ENCODE data around the gene GIGYF2. TPM values are rescaled to one million over a fixed set of nuclear protein-coding genes. Genes with fewer than 3 reads are reported as not detected.

Gene GIGYF2
- polyA plus RNA-seq, 1 of the 3 experiments (the other 2 are of a cell fraction), result 12.8 TPM

DNA sequence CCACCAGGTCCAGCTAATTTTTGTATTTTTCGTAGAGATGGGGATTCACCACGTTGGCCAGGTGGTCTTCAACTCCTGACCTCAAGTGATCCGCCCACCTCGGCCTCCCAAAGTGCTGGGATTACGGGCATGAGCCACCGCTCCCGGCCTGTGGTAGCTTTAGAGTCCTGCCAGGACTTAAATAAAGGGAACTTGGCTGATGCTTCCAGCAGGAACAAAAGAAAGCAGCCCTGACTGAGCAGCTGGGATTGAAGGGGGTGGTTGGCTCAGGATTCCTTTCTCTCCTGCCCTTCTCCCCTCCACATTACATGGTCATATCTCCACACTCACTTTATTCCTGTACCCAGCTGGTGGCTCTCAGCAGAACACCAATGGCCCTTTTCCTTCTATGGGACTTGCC, 43.7 kb upstream of the GIGYF2 start:
- H3F3A ChIP-seq (replicated peaks; ENCODE audit: insufficient read depth), result no peaks in the 10 kb centered on the region
- H3K4me3 ChIP-seq (ENCODE audit: low read depth in 2 of 2, low read length in 1 of 2), result no peak overlapping the region
- H4K20me1 ChIP-seq (ENCODE audit: insufficient read depth), result no peaks in the 10 kb centered on the region
- CTCF ChIA-PET, result interaction anchor here (1.0 kb wide), 1 partner anchor 20 kb away, joined by 3 read pairs; the partner anchor contains the start of gene EFHD1
- no peaks in the 10 kb centered on the region for H3K27me3 ChIP-seq (ENCODE audit: insufficient read depth)
- no peak overlapping the region for H3K27ac ChIP-seq (ENCODE audit: low read depth in 2 of 2, low read length in 1 of 2)
- WGBS (ENCODE audit: low lambda C conversion rate), result 83% methylated on average over 5 of the region's 7 CpGs
- no peaks in the 10 kb centered on the region for H3K9me2 ChIP-seq
- no peak for DNase-seq
- no peaks in the 10 kb centered on the region for H3K36me3 ChIP-seq (replicated peaks in 1 of 2; ENCODE audit: control insufficient read depth in 1 of 2, insufficient read depth in 2 of 2, low read length in 1 of 2)
- H3K79me2 ChIP-seq (ENCODE audit: insufficient read depth), result no peaks in the 10 kb centered on the region
- no peak overlapping the region for H3K9ac ChIP-seq
- H3K4me1 ChIP-seq (ENCODE audit: control insufficient read depth in 1 of 2, insufficient read depth in 2 of 2, low read depth in 1 of 2, low read length in 1 of 2), result no peaks in the 10 kb centered on the region
- POLR2A ChIA-PET, result no interaction called here
- H2AFZ ChIP-seq (ENCODE audit: low read depth), result no peak overlapping the region
- TF ChIP-seq RCOR1 (IDR thresholded peaks at IDR 0.05; ENCODE audit: low read length), result no peak
- TF ChIP-seq GATA2 (CRISPR knock-in tag; IDR thresholded peaks at IDR 0.05), result no peak
- no peak for TF ChIP-seq EZH2phosphoT487 (IDR thresholded peaks at IDR 0.05; ENCODE audit: borderline replicate concordance, low read depth)
- no peak for TF ChIP-seq RAD21 (IDR thresholded peaks at IDR 0.05; ENCODE audit: low read length)
- TF ChIP-seq, protein P1, sequence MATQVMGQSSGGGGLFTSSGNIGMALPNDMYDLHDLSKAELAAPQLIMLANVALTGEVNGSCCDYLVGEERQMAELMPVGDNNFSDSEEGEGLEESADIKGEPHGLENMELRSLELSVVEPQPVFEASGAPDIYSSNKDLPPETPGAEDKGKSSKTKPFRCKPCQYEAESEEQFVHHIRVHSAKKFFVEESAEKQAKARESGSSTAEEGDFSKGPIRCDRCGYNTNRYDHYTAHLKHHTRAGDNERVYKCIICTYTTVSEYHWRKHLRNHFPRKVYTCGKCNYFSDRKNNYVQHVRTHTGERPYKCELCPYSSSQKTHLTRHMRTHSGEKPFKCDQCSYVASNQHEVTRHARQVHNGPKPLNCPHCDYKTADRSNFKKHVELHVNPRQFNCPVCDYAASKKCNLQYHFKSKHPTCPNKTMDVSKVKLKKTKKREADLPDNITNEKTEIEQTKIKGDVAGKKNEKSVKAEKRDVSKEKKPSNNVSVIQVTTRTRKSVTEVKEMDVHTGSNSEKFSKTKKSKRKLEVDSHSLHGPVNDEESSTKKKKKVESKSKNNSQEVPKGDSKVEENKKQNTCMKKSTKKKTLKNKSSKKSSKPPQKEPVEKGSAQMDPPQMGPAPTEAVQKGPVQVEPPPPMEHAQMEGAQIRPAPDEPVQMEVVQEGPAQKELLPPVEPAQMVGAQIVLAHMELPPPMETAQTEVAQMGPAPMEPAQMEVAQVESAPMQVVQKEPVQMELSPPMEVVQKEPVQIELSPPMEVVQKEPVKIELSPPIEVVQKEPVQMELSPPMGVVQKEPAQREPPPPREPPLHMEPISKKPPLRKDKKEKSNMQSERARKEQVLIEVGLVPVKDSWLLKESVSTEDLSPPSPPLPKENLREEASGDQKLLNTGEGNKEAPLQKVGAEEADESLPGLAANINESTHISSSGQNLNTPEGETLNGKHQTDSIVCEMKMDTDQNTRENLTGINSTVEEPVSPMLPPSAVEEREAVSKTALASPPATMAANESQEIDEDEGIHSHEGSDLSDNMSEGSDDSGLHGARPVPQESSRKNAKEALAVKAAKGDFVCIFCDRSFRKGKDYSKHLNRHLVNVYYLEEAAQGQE (IDR thresholded peaks at IDR 0.05; ENCODE audit: low read depth, low read length), result no peak
- no peak for TF ChIP-seq JUND (IDR thresholded peaks at IDR 0.05)
- no peak for TF ChIP-seq ELF1 (IDR thresholded peaks at IDR 0.05)
- no peak for TF ChIP-seq TEAD4 (IDR thresholded peaks at IDR 0.05; ENCODE audit: borderline replicate concordance, insufficient read depth)
- TF ChIP-seq NFIC (IDR thresholded peaks at IDR 0.05; ENCODE audit: borderline replicate concordance), result no peak
- TF ChIP-seq GABPA (IDR thresholded peaks at IDR 0.05; ENCODE audit: low read depth), result no peak
- TF ChIP-seq SMC3 (IDR thresholded peaks at IDR 0.05; ENCODE audit: low read depth, low read length), result no peak
- no peak for TF ChIP-seq MXI1 (IDR thresholded peaks at IDR 0.05; ENCODE audit: low read depth, low read length)
- no peak for TF ChIP-seq EP300 (IDR thresholded peaks at IDR 0.05; ENCODE audit: borderline replicate concordance in 1 of 2, low read depth in 1 of 2, low read length in 1 of 2)
- TF ChIP-seq, protein P2, sequence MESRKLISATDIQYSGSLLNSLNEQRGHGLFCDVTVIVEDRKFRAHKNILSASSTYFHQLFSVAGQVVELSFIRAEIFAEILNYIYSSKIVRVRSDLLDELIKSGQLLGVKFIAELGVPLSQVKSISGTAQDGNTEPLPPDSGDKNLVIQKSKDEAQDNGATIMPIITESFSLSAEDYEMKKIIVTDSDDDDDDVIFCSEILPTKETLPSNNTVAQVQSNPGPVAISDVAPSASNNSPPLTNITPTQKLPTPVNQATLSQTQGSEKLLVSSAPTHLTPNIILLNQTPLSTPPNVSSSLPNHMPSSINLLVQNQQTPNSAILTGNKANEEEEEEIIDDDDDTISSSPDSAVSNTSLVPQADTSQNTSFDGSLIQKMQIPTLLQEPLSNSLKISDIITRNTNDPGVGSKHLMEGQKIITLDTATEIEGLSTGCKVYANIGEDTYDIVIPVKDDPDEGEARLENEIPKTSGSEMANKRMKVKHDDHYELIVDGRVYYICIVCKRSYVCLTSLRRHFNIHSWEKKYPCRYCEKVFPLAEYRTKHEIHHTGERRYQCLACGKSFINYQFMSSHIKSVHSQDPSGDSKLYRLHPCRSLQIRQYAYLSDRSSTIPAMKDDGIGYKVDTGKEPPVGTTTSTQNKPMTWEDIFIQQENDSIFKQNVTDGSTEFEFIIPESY (IDR thresholded peaks at IDR 0.05; ENCODE audit: borderline replicate concordance, low read depth), result no peak
- no peak for TF ChIP-seq MEF2A (IDR thresholded peaks at IDR 0.05; ENCODE audit: borderline replicate concordance, low read depth)
- no peaks in the 10 kb centered on the region for H3K9me3 ChIP-seq
- H3K4me2 ChIP-seq, result no peak overlapping the region
